Measurements from ENCODE around the gene CAMK2N1.

CAMK2N1 gene

DNA sequence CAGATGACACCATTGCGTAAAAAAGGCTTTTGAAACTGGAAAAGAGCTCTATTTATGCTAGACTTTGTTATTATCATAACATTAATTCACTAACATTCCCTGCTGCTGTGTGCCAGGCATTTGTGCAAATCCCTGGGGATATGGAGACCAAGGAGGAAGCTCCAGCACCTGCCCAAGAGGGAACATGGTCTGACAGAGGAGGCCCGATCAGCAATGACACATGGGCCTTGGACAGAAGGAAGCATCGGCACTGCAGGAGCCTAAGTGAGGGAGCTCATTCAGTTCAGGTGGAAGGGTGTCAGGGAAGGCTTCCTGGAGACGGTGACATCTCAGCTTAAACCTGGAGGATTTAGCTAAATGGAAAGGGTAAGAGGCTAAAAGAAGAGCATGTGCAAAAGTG, 13.9 kb downstream of the CAMK2N1 start:
- no peak overlapping the region for H3K4me3 ChIP-seq (ENCODE audit: control insufficient read depth, low read depth, low read length)
- no peak for DNase-seq (ENCODE audit: low read depth)
- TF ChIP-seq, protein P1, sequence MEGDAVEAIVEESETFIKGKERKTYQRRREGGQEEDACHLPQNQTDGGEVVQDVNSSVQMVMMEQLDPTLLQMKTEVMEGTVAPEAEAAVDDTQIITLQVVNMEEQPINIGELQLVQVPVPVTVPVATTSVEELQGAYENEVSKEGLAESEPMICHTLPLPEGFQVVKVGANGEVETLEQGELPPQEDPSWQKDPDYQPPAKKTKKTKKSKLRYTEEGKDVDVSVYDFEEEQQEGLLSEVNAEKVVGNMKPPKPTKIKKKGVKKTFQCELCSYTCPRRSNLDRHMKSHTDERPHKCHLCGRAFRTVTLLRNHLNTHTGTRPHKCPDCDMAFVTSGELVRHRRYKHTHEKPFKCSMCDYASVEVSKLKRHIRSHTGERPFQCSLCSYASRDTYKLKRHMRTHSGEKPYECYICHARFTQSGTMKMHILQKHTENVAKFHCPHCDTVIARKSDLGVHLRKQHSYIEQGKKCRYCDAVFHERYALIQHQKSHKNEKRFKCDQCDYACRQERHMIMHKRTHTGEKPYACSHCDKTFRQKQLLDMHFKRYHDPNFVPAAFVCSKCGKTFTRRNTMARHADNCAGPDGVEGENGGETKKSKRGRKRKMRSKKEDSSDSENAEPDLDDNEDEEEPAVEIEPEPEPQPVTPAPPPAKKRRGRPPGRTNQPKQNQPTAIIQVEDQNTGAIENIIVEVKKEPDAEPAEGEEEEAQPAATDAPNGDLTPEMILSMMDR (conservative IDR thresholded peaks at IDR 0.05; ENCODE audit: control insufficient read depth, insufficient read depth, low read depth, low read length): no peak

DNA sequence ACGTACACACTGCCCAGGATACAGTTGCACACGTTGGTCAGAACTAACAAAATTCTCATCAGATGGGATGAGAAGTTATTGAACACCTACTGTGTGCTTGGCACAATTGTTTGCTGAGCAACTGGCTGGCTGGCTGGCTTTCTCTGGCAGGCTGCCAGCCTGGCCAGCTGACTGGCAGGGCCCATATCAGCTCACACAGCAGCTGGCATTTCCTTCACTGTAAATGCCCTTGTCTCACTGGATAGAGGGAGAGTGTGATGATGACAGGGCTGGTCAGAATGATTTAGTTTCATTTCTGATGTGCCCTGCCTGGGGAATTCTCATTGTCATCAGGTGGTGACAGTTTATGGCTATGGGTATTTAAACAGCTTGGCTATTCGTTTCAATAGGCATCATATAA, 15.8 kb downstream of the CAMK2N1 start:
- TF ChIP-seq, protein P1 (conservative IDR thresholded peaks at IDR 0.05; ENCODE audit: control insufficient read depth, insufficient read depth, low read depth, low read length): no peak
- DNase-seq (ENCODE audit: low read depth): no peak
- no peak overlapping the region for H3K4me3 ChIP-seq (ENCODE audit: control insufficient read depth, low read depth, low read length)

DNA sequence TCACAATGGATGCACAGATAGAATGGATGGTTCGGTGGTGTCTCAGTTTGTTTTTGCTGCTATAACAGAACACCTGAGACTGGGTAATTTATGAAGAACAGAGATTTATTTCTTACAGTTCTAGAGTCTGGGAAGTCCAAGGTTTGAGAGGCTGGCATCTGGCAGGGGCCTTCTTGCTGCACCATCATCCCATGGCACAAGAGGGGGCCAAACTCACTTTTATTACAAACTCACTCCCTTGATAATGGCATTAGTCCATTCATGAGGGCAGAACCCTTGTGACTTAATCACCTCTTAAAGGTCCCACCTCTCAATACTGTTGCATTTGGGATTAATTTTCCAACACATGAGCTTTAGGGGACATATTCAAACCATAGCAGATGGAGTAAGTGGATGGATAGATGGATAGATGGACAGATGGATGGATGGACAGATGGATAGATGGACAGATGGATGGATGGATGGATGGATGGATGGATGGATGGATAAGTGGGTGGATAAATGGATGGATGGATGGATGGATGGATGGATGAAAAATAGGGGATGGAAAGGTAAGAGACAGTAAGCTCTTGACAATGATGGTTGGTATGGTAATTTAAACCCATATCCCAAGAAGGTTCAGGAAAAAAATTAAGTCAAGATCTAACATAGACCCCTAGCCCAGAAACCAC, 16.5 kb downstream of the CAMK2N1 start:
- DNase-seq (ENCODE audit: low read depth): no peak
- no peak overlapping the region for H3K4me3 ChIP-seq (ENCODE audit: control insufficient read depth, low read depth, low read length)
- TF ChIP-seq, protein P1 (conservative IDR thresholded peaks at IDR 0.05; ENCODE audit: control insufficient read depth, insufficient read depth, low read depth, low read length): no peak

DNA sequence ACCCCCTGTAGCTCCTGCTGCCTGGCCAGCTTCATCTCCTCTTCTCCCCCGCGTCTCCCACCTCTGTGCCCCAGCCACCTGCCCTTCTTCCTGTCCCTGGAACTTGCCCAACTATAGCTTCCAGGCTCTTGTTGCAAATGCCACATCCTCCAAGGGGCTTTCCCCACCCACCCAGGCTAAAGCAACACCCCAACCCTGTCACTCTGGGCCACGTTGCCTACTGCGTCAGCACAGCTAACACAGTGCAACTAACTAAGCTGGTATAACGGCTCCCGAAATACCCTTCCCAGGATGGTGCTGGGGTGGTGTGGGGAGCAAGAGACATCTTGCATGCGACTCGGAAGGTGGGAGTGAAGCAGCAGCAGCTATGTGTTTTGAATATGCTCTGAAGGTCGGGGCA, 19.7 kb downstream of the CAMK2N1 start:
- no peak for DNase-seq (ENCODE audit: low read depth)
- TF ChIP-seq, protein P1 (conservative IDR thresholded peaks at IDR 0.05; ENCODE audit: control insufficient read depth, insufficient read depth, low read depth, low read length): no peak

DNA sequence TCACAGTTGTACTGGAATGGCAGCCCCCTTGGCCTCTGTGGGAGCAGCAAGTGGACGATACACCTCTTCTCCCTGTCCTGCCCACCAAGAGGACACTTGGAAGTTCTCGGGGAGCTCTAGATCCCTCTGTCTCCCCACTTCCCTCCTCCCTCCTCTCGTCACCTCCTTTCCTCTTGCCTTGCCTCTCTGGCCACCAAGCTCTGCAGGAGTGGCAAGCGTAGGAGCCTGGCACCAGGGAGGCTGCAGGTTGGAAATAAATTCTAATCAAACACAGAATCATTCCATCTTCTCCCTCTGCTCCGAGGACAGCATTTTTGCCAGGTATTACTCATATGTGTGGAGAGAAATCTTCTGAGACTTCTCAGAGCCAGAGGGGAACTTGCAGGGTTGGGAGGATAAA, 20.8 kb downstream of the CAMK2N1 start:
- H3K4me3 ChIP-seq (ENCODE audit: control insufficient read depth, low read depth, low read length): no peak overlapping the region
- TF ChIP-seq, protein P1 (conservative IDR thresholded peaks at IDR 0.05; ENCODE audit: control insufficient read depth, insufficient read depth, low read depth, low read length): no peak
- DNase-seq (ENCODE audit: low read depth): no peak

More for the DNA sequence above, 19.7 kb downstream of the CAMK2N1 start:
- no peak overlapping the region for H3K4me3 ChIP-seq (ENCODE audit: control insufficient read depth, low read depth, low read length)

DNA sequence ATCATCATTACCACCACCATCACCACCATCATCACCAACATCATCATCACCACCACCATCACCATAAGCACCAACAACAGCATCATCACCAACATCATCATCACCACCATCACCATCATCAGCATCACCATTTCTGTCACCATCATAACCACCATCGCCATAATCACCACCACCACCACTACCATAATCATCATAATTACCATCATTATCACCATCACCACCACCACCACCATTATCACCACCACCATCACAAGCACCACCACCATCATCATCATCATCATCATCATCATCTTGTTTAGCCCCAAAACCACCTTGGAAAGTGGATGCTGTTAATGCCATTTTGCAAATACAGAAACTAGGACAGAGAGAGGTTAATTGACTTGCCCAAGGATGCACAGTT, 22.5 kb downstream of the CAMK2N1 start:
- H3K4me3 ChIP-seq (ENCODE audit: control insufficient read depth, low read depth, low read length): no peak overlapping the region
- DNase-seq (ENCODE audit: low read depth): no peak
- TF ChIP-seq, protein P1 (conservative IDR thresholded peaks at IDR 0.05; ENCODE audit: control insufficient read depth, insufficient read depth, low read depth, low read length): no peak

DNA sequence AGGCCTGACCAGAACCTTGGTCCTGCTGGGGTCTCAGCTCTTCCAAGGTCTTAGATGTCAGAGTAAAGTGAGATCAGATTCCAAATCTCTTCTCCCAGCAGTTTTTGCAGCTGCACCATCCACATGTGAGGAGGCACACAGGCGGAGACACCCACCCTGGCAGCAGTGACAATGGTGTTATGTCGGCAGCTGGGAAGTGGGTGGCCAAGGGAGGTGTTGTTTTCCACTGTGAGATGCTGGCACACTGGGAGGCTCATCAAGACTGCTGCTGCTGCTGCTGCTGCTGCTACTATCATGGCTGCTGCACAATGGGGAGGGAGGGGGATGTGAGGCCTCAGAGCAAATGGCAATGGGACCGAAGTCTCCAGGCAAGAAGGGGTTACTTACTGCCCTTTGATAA, 23.6 kb downstream of the CAMK2N1 start:
- no peak overlapping the region for H3K4me3 ChIP-seq (ENCODE audit: control insufficient read depth, low read depth, low read length)
- TF ChIP-seq, protein P1 (conservative IDR thresholded peaks at IDR 0.05; ENCODE audit: control insufficient read depth, insufficient read depth, low read depth, low read length): no peak
- DNase-seq (ENCODE audit: low read depth): no peak
